Lung microvascular endothelial cell (primary cell): Measurements from ENCODE around the gene VWF. TPM values are rescaled to one million over a fixed set of nuclear protein-coding genes. Genes with fewer than 3 reads are reported as not detected.

Experiments used
- DNase-seq, 2 donors: peaks; one replicate each; pipeline versions ENCODE4 v3.0.0 to v3.0.0-alpha.2; 2010; ENCODE audit warnings: low read depth in 2 of 2
- total RNA-seq: library from RNA; depleted of rRNA; stranded (reverse); fragments of >200 nt; gene quantifications from 2 replicates; pipeline ENCODE4 v1.2.1, GENCODE V29; 2014

The VWF gene
- total RNA-seq, 1 donor from 2014 or later: 1,530 TPM

DNA sequence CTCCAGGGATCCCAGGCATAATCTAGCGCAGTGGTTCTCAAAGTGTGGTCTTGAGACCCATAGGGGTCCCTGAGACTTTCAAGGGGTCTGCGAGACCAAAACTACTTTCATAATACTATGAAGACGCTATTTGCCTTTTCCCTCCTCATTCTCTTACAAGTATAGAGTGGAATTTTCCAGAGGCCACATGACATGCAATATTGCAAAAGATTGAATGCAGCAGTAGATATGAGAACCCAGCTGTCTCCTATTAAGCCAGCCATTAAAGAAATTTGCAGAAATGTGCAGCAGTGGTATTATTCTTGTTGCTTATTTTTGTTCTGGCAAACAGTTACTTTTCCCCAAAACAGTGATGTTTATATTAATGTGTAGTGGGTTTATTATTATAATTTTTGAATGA is 62.8 kb downstream of the VWF start:
- DNase-seq: no peak

DNA sequence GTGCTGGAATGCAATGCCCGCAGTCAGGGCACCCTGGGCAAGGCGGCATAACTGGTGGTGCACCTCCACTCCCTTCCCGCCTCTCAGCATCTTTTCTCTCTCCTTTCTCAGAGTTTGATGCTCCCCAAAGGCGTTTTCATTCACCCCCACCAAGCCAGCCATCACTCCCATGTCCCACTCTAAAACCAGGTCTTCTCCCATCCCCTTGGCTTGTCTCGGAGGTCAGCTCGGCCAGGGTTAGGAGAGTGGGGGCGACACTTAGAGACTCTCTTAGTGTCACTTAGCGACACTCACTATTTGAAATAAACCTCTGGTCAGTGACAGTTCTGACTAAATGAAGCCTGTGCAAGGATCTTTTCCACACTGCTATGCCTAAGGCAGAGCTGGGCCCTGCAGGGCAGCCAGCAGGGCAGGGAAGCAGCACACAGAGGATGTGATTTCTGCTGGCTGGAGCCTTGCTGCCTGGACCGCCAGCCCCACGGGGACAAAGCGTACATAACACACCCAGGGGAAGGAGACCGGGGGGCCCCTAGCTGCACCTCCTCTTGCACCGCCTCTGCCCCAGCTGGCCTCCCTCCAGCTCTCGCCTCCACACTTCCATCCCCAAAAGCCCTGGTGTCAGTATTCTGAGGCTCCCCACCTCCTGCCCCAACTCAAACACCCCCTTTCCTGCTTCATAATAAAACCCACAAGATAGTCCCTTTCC is 64.5 kb downstream of the VWF start:
- DNase-seq: no peak

DNA sequence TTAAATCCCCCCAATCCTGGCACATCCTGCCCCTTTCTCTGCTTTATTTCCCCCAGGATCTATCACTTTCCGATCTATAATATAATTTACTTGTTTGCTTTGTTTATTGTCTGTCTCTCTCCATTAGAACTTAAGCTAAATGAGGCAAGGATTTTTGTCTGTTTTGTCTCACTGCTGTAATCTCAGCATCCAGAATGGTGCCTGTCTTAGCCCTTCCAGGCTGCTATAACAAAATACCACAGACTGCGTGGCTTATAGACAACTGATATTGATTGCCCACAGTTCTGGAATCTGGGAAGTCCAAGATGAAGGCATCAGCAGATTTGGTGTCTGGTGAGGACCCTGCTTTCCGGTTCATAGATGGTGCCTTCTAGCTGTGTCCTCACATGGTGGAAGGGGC is 65.2 kb downstream of the VWF start:
- no peak for DNase-seq

DNA sequence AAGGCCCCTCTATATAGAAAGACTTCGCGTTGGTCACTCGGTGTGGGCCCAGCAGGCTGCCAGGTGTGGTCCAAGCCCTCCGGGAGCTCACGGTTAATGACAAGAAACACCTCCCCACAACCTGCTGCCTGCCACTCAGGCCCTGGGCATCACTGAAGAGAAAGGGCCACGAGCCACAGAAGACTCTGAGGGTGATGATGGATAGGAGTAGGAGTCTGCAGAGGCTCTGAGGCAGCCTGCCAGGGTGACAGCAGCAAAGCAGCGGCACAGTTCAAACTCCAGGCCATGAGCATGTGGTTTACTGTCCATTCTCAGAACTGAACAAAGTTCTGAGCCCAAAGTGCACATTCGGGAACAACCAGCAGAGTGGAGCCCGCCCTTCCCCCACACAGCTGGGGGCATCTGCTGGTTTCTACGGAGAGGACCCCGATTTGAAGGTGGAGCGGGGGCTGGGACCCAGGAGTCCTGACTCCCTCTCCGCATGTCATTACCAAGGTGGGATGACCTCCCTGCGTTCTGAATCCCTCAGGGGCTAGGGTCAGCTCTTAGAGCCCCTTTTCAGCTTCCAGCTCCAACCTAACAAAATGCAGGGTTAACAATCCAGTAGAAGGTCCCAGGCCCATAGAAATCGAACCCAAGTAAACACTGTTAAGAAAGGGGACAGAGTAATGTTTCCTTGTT is 65.8 kb downstream of the VWF start:
- no peak for DNase-seq

DNA sequence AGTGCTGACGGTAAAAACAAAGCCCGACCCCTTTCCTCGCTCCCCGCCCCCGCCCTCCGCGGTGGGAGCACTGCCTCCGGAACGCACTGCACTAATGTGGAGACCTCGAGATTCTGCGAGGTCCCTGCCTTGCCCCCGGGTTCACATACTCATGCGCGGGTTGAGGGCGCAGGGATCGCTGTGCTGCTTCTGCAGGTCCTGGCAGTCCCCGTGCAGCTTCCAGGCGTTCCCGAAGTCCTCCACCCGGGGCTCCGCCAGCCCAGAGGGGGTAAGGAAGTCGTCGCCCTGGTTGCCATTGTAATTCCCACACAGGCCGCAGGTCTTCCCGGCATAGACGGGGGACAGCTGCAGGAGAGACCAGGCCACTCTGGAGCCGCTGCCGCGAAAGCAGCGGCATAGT is 66.8 kb downstream of the VWF start:
- no peak for DNase-seq

DNA sequence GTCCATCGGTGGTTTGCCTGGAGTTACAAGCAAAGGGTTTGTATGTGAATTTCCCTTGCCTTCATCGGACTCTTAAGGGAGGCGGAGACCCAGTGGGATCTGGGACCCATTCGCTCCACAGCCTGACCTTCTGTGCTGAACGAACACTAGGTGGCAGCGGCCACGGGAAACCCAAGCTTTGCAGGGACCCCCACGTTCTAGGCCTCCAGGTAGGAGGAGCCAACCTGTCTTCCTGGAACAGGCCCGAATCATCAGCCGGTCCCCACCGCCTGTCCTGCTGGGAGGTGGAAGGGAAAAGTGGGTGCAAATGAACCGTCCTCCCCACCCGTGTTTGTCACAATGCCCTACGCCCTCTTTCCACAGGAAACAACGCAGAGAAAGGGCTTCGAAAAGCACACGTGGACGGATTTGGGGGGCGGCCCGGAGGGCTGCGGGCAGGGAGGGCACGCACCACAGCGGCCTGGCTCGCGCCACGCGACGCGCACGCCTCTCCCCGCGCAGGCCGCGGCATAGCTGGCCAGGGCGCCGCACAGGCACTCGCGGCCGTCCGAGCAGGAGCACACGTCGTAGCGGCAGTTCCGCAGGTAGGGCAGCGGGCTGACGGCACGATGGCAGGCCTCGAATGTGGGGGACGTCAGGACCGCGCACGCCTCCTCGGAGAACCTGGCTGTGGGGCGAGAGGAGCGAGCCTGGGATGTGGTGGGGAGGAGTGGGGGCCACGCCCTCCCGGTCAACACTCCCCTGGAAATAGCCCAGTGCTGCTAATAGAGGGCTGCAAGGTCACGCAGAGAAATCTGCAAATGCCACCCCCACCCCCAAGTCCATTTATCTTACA is 67.8 kb downstream of the VWF start:
- DNase-seq: peak in 1 of 2 donors; percentile 43

DNA sequence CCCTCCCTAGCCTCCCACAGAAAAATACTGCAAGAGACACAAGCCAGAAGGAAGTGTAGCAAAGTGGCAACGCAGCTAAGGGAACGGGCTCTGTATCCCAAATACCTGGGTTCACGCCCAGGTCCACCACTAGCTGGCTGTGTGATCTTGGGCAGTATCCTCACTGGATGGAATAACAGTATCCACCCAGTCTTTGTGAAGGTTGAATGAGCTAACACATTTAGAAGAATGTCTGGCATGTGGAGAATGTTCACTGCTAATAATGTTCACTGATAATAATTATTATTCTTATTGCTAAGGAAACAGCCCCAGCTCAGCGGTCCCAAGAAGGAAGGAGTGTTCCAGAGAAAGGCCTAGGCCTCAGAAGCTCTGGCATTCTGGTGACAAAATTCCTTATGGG is 70.9 kb downstream of the VWF start:
- DNase-seq: peak in 1 of 2 donors; percentile 59

DNA sequence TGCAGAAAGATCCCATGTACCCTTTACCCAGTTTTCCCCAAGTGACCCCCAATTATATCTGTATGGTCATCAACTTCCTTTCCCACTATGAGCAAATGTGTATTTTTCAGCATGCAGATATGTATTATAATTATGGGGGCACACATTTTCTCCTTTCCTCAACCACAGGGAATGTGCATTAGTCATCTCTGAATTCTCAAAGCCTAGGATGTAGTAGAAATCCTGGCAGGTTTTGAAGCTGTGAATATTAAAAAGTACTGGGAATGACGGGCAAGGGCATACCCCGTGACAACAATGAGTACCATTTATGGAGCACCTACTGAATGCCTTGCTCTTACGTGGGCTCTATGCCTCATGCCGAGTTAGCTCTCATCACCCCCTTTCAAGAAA is 71.5 kb downstream of the VWF start:
- DNase-seq: peak in 1 of 2 donors; percentile 66

DNA sequence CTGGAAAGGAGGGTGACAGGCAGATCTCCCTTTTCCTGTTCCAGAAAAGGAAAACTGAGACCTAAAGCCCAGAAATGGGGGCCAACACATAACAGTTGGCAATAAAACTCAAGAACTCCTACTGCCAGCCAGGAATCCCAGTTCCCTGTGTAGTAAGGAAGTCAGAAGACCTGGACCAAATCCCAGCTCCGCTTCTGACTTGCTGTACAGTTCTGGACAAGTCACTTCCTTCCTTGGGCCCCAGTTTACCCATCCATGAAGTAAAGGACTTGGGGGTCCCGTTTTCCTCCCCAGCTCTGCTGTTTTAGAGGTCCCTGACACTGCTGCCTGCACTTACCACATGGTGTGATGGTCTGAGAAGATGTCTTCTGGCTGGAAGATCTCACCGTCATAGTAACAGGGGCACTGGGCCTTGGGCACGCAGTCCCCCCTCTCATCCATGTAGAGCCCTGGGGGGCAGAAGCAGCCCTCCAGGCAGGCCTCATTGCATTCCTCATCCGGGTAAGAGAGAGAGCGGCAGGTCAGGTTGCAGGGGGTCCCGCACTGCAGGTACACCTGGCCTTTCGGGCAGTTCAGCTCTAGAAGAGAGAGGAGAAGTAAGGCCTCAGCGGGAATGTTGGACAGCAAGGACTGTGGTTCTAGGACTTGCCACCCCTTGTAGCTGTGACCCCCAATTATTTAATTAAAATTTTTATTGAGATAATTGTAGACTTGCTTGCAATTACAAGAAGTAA is 72.1 kb downstream of the VWF start:
- DNase-seq: peak in 1 of 2 donors; percentile 71

DNA sequence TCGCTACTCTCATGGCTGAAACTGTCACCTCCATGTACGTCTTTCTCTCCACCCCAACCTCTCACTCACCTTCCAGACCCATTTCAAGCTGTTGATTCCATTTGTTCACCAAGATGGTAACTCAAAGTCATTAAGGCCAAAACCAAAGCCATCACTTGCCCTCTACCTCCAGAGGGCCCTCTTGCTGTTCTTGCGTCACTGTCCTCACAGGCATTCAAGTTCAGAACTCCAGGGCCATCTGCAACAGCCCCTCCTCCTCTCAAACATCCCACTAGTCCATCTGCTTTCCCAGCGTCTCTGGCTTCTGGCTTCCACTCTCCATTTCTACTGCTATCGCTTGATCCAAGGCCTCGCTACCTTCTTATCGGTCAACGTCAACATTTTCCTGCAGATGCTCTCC is 74.5 kb downstream of the VWF start:
- no peak for DNase-seq

DNA sequence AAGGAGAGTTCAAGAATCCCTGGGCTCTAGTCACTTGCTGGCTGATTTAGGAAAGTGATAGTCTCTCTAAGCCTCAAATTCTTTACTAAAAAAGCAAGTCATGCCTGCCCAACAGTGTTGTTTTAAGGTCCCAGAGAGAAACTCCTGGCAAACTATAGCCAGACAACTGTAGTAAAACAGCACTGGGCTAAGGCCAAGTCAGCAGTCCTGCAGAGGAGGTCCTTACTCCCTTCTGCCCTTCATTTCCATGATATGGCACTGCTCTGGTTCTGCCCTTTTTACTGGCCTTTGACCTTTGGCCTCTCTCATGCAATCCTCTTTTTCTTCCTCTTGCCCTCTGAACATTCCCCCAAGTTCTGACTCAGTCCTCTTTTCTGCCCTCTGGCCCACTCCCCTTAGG is 74.9 kb downstream of the VWF start:
- DNase-seq: no peak

DNA sequence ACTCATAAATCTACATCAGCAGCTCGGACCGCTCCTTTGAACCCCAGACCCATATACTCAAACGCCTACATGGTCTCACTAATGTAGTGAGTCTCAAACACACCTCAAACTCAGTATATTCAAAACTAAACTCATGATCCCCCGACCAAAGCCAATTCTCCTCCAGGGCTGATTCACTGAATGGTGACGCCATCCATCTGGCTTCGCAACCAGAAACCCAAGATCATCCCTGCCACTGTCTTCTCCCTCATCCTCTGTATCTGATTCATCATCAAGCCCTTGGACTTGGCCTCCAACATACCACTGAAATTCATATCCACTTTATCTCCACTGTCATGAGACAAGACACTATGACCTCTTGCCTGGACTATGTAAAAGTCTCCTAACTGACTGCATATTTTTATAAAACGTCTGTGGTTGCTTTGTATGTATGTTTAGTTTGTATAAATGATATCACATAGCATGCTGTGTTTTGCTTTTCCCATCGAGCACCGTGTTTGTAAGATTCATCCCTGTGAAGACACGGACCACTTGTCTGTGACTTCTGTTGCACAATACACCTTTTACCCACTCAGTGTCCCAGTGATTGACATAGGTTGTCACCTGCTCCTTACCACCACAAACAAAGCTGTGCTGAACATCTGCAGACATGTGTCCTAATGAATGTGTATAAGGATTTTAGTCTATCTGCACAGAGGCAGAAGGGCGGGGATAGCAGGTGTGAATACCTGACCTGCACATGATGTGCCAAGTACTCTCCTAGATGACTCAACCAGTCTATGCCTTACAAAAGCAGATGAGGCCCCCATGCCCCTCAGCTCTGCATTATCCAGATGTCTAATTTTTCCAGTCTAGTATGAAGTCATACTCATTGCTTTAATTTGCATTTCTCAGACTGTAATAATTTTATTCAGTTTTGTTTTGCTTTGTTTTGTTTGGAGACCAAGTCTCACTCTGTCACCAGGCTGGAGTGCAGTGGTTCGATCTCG is 76.9 kb downstream of the VWF start:
- DNase-seq: no peak

DNA sequence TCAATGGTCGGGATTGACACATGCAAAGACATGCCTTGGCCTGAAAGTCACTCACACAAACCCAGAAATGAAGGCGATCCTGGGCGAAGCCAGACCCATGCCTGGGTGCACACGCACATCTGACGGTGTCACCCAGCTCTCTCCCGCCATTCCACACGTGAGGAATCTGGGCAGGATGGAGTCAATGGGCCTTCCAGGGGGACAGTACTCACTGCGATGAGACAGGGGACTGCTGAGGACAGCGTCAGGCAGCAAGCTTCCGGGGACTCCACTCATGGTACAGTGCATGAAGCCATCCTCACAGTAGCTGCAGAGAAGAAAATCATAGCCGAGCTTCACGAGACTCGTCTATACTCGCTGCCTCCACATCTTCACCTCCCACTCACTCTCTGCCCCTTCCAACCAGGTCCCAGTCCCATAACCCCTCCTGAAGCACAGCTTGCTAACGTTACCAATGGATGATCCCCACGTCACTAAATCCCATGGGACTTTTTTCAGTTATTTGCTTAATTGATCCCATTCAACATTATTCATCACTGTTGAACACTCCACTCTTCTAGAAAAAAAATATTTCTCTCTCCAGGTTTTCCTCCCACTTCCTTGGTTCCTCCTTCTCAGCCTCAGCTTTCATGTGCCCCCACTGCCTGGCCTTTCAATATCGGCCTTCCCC is 77.8 kb downstream of the VWF start:
- no peak for DNase-seq

DNA sequence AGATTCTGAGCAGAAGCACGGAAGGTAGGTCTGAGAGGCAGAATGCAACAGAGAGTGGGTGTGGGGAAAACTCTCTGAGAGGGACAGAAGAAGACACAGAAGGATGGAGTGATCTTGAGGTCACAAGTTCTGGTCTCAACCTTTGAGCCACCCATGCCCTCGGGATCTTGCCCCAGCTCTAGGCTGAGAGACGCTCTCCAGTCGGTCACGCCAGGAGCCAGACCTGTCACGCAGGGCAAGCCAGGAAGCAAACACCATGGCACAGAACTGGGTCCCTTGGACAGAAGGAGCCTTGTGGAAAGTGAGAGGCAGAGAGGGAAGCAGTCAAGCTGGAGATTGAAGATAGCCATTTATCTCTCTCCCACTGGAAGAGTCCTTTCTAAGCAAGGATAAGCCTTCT is 79.0 kb downstream of the VWF start:
- DNase-seq: no peak

DNA sequence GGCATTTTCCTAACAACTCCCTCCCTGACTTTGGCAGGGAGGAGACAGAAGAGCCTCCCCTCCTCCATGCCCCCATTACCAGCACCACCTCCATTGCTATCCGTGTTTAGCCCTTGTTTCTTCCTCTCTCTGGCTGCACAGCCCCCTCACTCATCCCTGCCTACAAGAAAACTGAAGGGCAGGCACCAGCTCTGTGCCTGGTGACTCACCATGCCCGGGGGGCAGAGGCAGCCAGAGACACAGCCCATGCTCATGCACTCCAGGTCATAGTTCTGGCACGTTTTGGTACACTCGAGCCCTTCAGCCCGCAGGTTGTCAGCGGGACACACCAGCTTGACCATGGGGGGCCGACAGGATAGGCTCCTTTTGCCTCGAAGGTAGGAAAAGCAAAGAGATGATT is 80.4 kb downstream of the VWF start:
- DNase-seq: peak in 1 of 2 donors; percentile 31

DNA sequence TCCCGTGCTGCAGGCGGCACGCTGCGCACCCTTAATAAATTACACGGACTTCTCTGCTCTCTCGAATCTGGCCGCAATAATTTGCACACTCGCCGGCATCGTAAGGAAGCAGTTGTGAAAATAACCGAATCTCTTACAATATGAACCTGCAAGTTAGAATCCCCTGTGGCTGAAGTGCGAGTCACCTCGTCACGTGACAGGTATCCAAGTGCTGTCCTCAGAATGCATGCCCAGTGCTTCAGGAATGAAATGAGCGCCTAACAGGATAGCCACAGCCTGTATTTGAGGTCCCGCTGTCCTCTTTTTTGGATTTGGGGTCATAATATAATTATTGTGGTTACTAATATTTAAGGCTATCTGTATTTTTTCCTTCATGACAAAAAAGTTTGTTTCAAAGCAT is 82.0 kb downstream of the VWF start:
- DNase-seq: peak in 1 of 2 donors; percentile 32

DNA sequence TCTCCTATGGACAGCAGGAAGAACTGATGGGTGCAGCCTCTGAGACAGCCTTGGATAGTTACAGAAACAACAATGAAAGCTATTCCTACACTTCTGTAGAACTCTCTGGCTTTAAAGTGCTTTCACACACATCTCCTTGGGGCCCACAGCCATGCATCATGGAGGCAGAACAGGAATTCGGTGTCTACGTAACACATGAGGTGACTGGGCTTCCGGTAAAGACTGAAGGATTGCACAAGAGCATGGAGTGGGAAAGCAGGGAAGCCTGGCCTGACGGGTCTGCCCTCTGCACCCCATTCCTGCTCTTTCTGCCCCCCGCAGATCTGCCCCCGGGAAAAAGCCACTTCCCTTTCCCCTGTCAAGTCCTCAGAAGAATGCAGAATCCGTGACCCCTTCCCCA is 82.6 kb downstream of the VWF start:
- DNase-seq: peak in 1 of 2 donors; percentile 73

DNA sequence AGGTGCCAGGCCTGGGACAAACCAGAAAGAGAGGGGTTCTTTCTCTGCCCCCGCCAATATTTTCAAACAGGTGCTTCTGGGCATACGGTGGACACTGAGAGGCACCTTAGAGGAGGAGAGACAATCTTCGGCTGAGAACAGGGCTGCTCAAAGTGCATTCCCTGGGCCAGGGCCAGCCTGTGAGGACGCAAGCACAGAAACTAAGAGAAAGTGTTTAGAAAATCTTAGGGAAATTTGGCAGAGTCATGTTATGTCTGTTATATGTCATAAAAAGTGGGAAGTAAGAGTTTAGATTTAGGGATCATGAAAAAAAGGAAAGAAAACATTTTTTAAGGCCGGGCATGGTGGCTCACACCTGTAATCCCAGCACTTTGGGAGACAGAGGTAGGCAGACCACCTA is 83.7 kb downstream of the VWF start:
- DNase-seq: no peak

DNA sequence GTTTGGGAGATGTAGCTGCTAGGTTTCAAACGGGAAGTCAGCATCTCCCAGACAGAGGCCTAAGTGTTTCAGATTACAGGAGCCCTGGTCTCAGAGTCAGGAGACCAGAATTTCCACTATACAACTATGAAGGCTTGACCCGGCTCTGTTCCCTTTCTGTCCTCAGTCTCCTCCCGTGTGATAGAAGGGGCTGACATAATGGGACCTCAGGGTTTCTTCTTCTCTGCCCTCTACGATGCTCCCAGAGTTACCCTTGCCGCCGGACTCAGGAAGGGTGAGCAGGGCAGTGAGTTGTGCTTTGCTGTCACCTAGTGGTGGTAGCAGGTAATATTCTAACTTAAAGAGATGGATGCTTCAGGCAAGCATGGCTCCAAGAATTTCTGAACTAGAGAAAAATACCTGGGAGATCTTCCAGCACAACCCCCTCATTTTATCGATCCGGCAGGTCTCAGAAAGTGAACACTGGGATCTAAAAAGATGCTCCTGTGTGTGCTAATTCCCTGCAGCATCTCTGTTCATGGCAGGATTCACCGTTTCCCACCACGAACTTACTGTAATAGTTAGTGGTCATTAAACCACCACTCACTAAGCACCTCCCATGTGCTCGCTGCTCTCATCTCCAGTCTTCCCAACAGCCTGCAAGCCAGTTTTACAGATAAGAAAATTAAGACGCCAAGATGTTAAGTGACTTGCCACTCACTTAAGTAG is 84.4 kb downstream of the VWF start:
- DNase-seq: peak; percentile 66 to 82
